ENCODE results near the gene GPR39. TPM values are rescaled to one million over a fixed set of nuclear protein-coding genes. Genes with fewer than 3 reads are reported as not detected.

GPR39 gene
- total RNA-seq (2014; rRNA removed; shearing (Covaris generic)) (0.13 TPM in 1 of 2 replicates, not detected in the other), total RNA-seq (2022) (not detected in 2 replicates), Bru-seq, nascent RNA (percentile 6 among the genes with signal in this experiment), BruChase-seq, experiment 1, labeled RNA remaining after a 6-hour chase (percentile 3 among the genes with signal in this experiment), BruChase-seq, experiment 2, labeled RNA remaining after a 2-hour chase (percentile 8 among the genes with signal in this experiment)
- long read RNA-seq, result 0 reads

DNA sequence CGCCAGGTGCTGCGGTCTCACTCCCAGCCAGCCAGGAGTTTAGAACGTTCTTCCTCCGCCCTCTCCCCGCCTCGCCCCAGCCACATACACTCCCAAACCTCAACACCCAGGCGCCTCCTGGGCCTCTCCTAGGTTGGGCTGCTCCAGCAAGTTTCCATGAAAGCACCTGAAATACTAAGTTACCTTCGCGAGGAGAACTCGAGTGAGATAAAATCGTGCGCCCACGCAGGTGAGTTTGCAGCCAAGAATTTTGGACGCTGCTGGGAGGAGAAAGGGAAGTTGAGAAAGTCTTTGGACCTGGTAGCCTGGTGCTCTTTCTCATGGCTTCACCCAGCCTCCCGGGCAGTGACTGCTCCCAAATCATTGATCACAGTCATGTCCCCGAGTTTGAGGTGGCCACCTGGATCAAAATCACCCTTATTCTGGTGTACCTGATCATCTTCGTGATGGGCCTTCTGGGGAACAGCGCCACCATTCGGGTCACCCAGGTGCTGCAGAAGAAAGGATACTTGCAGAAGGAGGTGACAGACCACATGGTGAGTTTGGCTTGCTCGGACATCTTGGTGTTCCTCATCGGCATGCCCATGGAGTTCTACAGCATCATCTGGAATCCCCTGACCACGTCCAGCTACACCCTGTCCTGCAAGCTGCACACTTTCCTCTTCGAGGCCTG, at the start of gene GPR39:
Gene GPR39, plus strand, starts transcription at position 83 of the 673 bp plus-strand sequence.
- no TSS peak for BruUV-seq (replicated peaks)
- intact Hi-C loops (cut with micrococcal nuclease; ENCODE audit: unreplicated experiment), result no loop called here
- CTCF ChIA-PET (ENCODE audit: unreplicated experiment), result no interaction called here
- no peak for DNase-seq (ENCODE audit: low spot score)
- H3K36me3 ChIP-seq (ENCODE audit: insufficient read depth, low read length), result no peaks in the 10 kb centered on the region
- H3K4me1 ChIP-seq (ENCODE audit: insufficient read depth, low read length, poor library complexity, severe bottlenecking), result no peaks in the 10 kb centered on the region
- no peaks in the 10 kb centered on the region for H4K20me1 ChIP-seq (ENCODE audit: insufficient read depth, low read length)
- H3K79me2 ChIP-seq (ENCODE audit: insufficient read depth, low read depth, low read length), result no peaks in the 10 kb centered on the region
- H3K27ac ChIP-seq (ENCODE audit: low read depth, low read length, poor library complexity, severe bottlenecking), result no peak within 1 kb of the TSS
- no peak within 1 kb of the TSS for H3K4me2 ChIP-seq (ENCODE audit: low read length)
- no peak within 1 kb of the TSS for H2AFZ ChIP-seq (ENCODE audit: low read length)
- POLR2A ChIA-PET, result no interaction called here
- no peak within 1 kb of the TSS for H3K4me3 ChIP-seq (ENCODE audit: low read depth, low read length, poor library complexity, severe bottlenecking)
- no peaks in the 10 kb centered on the region for H3K9me2 ChIP-seq (ENCODE audit: insufficient read depth, low read length)
- no peak for TF ChIP-seq EZH2phosphoT487 (IDR thresholded peaks at IDR 0.05; ENCODE audit: borderline replicate concordance, low read depth, low read length)
- TF ChIP-seq, protein P1, sequence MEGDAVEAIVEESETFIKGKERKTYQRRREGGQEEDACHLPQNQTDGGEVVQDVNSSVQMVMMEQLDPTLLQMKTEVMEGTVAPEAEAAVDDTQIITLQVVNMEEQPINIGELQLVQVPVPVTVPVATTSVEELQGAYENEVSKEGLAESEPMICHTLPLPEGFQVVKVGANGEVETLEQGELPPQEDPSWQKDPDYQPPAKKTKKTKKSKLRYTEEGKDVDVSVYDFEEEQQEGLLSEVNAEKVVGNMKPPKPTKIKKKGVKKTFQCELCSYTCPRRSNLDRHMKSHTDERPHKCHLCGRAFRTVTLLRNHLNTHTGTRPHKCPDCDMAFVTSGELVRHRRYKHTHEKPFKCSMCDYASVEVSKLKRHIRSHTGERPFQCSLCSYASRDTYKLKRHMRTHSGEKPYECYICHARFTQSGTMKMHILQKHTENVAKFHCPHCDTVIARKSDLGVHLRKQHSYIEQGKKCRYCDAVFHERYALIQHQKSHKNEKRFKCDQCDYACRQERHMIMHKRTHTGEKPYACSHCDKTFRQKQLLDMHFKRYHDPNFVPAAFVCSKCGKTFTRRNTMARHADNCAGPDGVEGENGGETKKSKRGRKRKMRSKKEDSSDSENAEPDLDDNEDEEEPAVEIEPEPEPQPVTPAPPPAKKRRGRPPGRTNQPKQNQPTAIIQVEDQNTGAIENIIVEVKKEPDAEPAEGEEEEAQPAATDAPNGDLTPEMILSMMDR (conservative IDR thresholded peaks at IDR 0.05; ENCODE audit: low read length), result peak; percentile 38; the same call in 1 of the 2 replicates
- H3K9me3 ChIP-seq (ENCODE audit: low read length), result no peaks in the 10 kb centered on the region

DNA sequence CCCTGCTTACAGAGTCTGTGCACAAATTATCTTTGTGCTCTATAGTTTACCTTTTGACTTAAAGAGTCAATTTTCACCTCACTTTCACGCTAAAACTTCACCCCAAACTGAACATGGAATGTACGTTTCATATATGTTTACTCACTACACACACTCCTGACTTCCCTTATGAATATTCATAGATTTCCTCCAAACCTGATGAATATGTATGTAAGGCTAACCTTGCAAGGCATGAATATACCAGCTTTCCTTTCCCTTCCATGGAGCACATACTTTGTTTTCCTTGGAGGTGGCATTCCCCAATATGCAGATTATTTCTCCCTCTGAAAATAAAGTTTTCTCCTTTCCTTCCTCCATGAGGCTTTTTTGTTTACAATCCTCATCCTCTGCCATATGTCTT, 48.4 kb upstream of the GPR39 start:
- intact Hi-C loops (cut with micrococcal nuclease; ENCODE audit: unreplicated experiment), result no loop called here
- Histone ChIP-seq H3K9me2 (ENCODE audit: insufficient read depth, low read length) (no peaks in the 10 kb centered on the region), H3K9me3 (ENCODE audit: low read length) (no peaks in the 10 kb centered on the region), H3K4me3 (ENCODE audit: low read depth, low read length, poor library complexity, severe bottlenecking) (no peak overlapping the region), H2AFZ (ENCODE audit: low read length) (no peak overlapping the region), H3K79me2 (ENCODE audit: insufficient read depth, low read depth, low read length) (no peaks in the 10 kb centered on the region), H4K20me1 (ENCODE audit: insufficient read depth, low read length) (no peaks in the 10 kb centered on the region), H3K27ac (ENCODE audit: low read depth, low read length, poor library complexity, severe bottlenecking) (no peak overlapping the region), H3K4me1 (ENCODE audit: insufficient read depth, low read length, poor library complexity, severe bottlenecking) (no peaks in the 10 kb centered on the region), H3K36me3 (ENCODE audit: insufficient read depth, low read length) (no peaks in the 10 kb centered on the region), H3K4me2 (ENCODE audit: low read length) (no peak overlapping the region)
- CTCF ChIA-PET (ENCODE audit: unreplicated experiment), result no interaction called here
- POLR2A ChIA-PET, result no interaction called here
- no peak for DNase-seq (ENCODE audit: low spot score)
- no TSS peak for BruUV-seq (replicated peaks)
- TF ChIP-seq EZH2phosphoT487 (IDR thresholded peaks at IDR 0.05; ENCODE audit: borderline replicate concordance, low read depth, low read length), result no peak
- TF ChIP-seq, protein P1 (conservative IDR thresholded peaks at IDR 0.05; ENCODE audit: low read length), result no peak

DNA sequence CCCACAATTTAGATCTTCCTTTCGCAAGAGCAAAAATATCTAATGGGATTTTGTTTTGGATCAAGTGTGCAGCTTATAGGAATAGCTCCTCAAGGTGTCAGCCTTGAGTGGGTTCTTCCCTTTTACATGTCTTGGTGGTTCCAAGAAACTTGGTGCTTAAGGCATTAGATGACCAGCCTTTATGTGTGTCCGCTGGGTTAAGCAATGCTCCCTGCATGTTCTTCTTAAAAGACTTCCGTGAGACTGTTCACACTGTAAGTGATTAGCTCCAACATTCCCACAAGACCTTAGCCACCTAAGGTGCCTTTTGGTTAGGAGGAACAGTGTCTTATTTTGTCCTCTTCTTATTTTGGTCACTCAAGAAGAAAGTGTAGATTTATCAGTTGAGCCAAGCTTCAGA, 44.3 kb upstream of the GPR39 start:
- H3K4me1 ChIP-seq (ENCODE audit: insufficient read depth, low read length, poor library complexity, severe bottlenecking), result no peaks in the 10 kb centered on the region
- BruUV-seq (replicated peaks), result no TSS peak
- H3K36me3 ChIP-seq (ENCODE audit: insufficient read depth, low read length), result no peaks in the 10 kb centered on the region
- H3K79me2 ChIP-seq (ENCODE audit: insufficient read depth, low read depth, low read length), result no peaks in the 10 kb centered on the region
- H3K4me2 ChIP-seq (ENCODE audit: low read length), result no peak overlapping the region
- no peaks in the 10 kb centered on the region for H4K20me1 ChIP-seq (ENCODE audit: insufficient read depth, low read length)
- CTCF ChIA-PET (ENCODE audit: unreplicated experiment), result no interaction called here
- H2AFZ ChIP-seq (ENCODE audit: low read length), result no peak overlapping the region
- no peak overlapping the region for H3K27ac ChIP-seq (ENCODE audit: low read depth, low read length, poor library complexity, severe bottlenecking)
- H3K9me2 ChIP-seq (ENCODE audit: insufficient read depth, low read length), result no peaks in the 10 kb centered on the region
- TF ChIP-seq EZH2phosphoT487 (IDR thresholded peaks at IDR 0.05; ENCODE audit: borderline replicate concordance, low read depth, low read length), result no peak
- TF ChIP-seq, protein P1 (conservative IDR thresholded peaks at IDR 0.05; ENCODE audit: low read length), result no peak
- DNase-seq (ENCODE audit: low spot score), result no peak
- POLR2A ChIA-PET, result interaction anchor here (0.7 kb wide), 1 partner anchor 147 kb away, joined by 3 read pairs; no protein-coding TSS in a partner anchor
- H3K4me3 ChIP-seq (ENCODE audit: low read depth, low read length, poor library complexity, severe bottlenecking), result no peak overlapping the region
- intact Hi-C loops (cut with micrococcal nuclease; ENCODE audit: unreplicated experiment), result no loop called here
- H3K9me3 ChIP-seq (ENCODE audit: low read length), result no peaks in the 10 kb centered on the region
